DMS79 treated with DMSO at 0.1 percent for 48 hours (cell line): ENCODE data around the gene CFAP298.

Source experiments
- DNase-seq: peaks from one replicate; lab custom pipeline; 2025; lab: John Stamatoyannopoulos, UW

Gene CFAP298

DNA sequence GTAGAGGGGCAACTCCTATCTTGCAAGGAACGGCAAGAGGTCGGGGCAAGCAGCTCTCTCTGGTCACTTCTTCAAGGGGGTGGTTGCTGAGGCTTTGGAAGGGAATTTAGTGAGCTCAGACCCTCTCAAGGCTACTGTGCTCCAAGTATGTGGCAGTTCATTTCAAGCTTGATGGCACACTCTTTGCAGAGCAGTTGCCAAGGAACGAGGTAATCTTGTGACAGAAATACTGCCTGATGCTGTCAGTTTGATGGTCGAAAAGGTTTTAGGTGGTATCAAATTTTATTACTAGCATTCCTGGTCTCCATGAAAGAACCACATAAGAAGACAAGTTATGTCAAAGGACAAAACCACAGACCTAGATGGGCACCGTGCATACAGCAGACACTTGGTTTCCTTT, 13.1 kb downstream of the CFAP298 start:
- peak; percentile 78 for DNase-seq

DNA sequence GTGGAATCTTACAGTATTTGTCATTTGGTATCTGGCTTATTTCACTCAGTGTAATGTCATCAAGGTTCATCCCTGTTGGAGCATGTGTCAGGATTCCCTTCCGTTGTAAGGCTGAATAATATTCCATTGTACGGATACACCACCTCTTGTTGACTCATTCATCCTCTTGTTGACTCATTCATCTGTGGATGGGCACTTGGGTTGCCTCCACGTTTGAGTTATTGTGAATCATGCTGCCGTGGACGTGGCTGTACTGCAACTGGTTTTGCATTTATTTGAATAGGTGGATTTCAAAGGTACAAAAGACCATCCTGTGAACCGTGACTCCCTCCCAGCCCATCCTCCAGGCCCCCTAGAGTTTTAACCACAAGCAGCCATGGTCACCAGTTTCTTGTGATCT, 15.0 kb downstream of the CFAP298 start:
- no peak for DNase-seq

DNA sequence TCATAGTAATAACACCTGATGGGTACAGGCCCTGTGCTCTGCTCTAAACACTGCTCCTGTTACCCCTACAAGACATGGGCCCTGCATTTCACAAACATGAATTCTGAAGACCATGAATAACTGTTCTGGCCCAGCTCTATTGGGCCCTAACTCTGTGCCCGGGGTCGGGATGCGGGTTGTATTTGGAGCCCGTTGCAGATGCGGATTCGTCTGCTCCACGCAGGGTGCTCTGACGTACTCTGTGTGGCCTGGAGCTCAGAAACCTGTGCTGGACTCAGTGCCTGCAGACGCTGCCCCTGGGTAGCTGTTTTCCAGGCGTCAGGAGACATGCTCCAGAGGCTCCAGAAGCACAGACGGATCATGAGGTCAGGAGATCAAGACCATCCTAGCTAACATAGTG, 16.7 kb downstream of the CFAP298 start:
- no peak for DNase-seq

DNA sequence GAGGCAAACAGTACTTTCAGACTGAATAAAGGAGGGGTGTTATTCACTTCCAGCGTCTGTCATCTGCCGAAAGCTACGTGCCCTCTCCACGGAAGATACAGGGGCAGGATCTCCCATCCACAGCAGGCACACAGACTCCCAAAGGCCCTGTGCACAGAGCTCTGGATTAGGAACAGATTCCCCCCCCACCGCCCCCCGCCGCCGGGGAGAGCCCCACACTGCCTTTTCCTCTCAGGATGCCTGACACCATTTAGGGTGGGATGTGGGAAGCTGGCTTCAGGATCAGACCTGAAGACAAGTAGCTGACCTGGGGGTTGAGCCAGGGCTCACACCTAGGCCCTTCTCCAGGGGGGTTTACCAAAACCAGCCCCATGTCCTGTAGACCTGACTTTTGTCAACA, 18.5 kb downstream of the CFAP298 start:
- no peak for DNase-seq

DNA sequence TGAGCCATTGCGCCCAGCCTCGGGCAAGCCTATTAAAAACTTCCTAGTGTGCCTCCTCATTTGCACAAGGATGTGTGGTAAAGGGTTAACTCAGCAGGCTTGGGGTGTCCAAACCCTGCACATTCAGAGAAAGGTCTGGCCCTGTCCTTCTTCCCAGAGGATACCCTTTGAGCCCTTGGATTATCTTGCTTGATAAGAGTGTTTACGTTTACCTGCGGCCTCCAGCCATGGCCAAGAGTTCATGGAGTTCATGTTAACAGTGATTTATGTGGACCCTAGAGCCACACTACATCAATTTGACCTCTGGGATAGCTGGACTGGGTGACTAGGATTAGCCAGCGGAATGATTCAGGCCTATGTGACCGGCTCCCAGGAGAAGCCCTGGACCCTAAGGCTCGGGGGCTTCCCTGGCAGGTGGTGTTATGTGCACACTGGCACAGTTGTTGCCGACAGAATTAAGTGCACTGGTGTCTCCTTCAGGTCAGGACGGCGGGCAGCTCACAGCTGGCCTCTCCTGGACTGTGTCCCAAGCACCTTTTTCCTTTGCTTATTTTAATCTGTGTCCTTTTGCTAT, 19.2 kb downstream of the CFAP298 start:
- DNase-seq = no peak

DNA sequence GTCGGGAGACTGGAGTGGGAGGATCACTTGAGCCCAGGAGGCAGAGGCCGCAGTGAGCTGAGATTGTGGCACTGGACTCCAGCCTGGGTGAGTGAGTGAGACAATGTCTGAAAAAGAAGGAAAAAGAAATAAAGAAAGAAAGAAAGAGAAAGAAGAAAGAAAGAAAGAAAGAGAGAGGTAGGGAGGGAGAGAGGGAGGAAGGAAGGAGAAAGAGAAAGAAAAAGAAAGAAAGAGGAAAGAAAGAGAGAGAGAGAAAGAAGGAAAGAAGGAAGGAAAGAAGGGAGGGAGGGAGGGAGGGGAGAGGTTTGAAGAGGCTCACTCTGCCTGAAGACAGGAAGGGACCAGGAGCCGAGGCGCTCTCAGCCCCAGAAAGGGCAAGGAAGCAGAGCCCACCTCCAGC, 22.0 kb downstream of the CFAP298 start:
- no peak for DNase-seq

DNA sequence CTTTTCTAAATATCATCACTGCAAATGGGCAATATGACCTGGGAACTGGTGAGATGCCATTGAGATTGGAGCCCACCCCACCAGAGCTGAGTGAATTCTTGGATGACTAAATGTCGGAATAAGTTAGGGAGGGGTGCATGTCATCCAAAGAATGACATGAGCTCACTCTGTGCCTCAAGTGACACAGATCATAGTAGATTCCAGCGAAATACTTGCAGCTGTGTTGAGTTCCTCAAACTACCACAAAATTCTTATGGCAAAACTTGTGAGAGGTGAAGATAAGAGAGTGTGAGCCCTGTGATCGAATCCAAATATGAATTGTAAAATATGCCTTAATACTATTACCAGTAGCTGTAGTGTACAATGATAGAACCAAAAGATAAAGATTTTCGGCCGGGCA, 24.5 kb downstream of the CFAP298 start:
- DNase-seq = no peak

DNA sequence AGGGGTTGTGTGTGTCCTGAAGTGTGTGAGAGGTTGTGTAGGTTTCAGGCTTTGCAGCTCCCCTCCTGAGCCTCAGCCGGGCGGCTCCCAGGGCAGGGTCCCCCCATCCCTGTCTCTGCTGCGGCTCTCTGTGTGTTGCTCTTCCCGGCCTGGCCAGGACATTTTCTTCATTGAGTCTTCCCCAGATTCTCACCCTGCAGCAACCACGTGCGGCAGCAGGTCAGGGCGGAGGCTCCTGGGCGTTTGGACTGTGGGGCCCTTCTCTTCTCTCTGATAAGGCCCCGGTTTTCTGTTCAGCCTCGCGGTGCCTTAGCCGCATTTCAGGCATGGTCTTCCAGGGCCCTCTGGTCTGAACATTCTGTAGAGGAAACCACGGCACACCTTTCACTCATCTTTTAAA, 25.1 kb downstream of the CFAP298 start:
- no peak for DNase-seq

DNA sequence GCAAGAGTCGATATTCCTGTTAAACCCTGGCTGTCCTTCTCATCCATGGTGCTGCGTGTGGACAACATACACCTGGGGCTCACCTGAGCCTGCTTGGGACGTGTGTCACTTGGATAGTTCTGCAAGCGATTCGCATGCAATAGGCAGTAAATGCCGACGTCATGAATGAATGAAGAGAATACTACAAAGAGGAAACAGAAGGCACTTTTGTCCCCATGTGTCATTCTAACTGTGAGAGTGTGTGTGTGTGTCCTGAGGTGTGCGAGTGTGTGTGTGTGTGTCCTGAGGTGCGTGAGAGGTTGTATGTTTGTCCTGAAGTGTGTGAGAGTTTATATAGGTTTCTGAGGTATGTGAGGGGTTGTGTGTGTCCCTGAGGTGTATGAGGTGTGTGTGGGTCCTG, 26.2 kb downstream of the CFAP298 start:
- no peak for DNase-seq

DNA sequence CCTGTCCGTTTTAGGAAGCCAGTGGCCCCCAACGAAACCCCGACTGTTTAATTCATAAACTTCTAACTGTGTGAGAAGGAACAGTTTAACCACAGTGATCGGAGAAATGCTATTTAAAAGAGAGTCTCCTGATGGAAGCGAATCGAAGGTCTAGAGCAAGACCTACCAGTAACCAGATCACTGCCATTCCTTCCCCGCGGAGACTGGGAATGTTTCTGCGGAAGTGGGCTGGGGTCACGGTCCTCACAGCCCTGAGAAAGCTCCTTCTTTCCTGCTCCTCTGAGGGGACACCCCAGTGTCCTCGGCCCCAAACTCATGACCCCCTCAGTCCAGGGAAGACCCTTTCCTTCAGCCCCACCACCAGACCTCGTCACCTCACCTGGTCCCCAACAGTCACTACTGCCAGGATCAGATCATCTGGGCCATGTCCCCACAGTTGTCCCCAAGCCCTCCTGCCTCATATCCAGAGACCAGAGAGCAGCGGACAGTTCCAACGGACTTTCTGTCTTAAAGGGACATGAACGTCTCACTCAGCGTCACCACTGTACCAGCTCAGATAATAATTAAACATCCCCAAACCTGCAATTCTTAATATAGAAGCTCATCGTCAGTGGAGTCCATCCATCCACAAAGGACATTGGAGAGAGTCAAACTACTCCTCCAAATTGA, 27.0 kb downstream of the CFAP298 start, which contains the start of gene TCP10L:
Gene TCP10L (minus strand): TSS at position 482 of the 669 bp plus-strand sequence. CDS start 1,219 bp downstream, outside the sequence.
- no peak for DNase-seq

DNA sequence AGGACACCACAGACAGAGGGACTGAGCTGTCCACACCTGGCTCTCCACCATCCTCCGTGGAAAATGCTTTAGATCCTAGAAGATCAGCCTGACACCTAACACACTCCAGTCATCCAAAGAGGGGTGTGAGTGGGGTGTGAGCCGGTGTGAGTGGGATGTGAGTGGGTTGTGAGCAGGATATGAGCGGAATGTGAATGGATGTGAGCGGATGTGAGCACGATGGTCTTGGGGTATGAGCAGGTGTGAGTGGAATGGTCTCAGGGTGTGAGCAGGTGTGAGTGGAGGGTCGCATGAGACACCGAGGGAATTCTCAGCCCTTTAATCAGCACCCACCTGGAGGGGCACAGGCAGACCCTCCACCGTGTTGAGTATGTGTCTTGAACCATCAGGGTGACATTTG, 27.7 kb downstream of the CFAP298 start:
- DNase-seq = no peak

DNA sequence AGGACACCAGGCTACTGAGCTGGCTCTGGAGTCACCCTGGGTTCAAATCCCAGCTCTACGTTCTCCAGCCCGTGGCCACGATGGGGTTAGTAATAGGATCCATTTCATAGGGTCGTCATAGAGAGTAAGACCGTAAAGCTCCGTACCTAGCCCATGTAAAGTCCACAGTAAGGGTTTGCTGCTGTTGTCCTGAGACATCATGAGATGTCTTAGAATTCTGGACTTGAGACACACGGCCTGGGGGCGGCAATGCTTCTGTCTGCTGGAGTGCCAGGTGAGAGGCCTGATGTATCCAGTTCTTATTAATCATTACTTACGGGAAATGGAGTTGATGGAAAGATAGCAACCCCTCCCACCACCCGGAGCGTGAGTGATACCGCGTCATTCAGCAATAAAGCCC, 30.4 kb downstream of the CFAP298 start:
- no peak for DNase-seq

DNA sequence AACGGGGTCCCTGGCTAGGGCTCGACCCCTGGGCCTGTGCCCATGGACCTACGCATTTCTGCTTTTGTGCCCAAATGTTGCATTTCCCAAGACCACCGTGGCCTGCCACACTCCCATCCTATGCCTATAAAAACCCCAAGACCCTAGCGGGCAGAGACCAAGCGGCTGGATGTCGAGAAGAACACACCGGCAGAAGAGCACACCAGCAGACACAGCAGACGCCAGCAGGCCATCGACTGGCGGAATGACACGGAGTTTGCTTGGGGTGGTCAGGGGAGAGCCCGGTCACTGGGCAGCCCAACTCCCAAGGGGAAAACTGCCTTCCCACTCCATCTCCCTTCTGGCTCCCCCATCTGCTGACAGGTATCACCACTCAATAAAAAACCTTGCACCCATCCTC, 31.2 kb downstream of the CFAP298 start:
- no peak for DNase-seq

DNA sequence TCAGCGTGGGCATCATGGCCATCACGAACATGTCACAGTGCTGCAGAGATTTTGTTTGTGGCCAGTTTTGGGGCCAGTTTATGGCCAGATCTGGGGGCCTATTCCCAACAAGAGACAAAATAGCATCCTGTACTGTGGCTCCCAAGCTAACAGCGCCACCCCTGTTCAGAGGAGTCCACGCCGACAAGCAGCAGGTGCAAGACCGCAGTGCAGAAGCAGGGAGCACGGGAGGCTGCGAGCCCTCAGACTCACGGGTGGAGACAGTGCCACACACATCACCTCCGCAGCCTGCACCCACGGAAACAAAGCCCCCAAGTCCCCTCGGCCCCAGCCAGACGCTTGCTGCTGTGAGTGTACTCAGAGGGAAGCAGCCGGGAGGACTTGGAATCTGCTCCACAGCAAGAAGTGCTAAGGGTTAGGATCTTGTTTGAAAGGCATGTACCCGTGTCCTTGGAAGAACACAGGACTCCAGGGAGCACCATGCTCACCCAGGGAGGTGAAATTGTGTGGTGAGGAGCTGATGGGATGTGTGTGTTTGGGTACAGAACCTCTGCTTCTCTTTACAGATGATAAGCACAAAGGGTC, 34.0 kb downstream of the CFAP298 start:
- no peak for DNase-seq

DNA sequence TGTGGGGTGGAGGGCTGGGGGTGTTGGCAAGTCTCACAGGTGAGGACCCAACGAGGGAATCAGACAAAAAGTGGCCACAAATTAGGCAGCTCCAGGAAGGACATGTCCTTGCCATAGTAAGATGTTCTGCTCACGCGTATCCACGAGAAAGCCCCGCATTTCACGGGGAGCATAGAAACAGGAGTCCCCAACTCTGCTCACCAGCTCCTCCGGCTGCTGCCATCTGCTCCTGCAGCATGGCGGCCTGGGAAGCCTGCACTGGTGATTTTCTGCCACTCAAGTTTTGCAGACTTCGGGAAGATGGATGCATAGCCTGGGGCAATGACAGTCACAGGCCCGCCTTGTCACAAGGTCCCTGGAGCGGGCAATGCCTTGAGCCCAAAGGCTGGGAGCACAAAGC, 36.2 kb downstream of the CFAP298 start:
- no peak for DNase-seq

DNA sequence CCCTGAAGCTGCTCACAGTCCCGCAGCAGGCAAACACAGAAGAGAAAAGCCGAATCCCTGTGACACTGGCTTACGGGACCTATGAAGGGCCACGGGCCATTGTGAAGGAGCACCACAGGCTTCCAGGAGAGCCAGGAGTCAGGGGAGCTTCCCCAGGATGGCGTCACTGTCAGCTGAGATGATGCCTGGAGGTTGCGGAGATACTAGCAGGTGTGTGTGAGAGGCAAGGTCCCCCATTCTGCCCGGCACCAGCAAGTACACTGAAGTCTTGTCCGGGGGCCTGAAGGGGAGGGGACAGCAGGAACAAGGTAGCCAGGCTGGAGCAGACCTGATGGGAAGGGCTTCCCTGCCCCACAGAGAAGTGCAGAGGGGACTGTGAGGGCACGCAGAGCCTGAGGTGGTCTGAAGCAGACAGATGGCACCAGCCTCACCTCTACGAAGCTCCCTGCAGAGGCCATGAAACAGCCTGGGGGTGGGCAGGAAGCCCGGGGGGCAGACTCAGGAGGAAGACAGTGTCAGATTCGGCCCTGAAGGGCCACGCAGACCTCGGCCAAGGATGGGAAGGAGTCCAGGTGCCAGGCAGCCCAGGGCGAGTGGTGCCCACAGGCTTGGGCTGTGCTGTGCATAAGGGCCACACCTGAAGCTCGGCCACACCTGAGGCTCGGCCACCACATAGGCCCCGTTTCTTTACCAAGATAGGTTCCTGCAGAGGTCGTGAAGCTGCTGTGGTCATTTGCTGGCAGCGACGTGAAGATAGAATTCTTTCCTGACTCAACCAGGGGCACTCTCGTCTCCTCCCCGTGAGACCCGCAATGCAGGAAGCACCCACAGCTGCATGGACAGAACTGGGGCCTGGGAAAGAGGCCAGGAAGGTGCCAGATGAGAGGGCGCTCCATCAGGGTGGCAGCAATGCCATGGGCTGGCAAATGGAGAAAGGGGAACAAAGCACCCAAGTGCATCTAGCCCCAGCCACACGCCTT, 36.9 kb downstream of the CFAP298 start:
- DNase-seq = no peak

DNA sequence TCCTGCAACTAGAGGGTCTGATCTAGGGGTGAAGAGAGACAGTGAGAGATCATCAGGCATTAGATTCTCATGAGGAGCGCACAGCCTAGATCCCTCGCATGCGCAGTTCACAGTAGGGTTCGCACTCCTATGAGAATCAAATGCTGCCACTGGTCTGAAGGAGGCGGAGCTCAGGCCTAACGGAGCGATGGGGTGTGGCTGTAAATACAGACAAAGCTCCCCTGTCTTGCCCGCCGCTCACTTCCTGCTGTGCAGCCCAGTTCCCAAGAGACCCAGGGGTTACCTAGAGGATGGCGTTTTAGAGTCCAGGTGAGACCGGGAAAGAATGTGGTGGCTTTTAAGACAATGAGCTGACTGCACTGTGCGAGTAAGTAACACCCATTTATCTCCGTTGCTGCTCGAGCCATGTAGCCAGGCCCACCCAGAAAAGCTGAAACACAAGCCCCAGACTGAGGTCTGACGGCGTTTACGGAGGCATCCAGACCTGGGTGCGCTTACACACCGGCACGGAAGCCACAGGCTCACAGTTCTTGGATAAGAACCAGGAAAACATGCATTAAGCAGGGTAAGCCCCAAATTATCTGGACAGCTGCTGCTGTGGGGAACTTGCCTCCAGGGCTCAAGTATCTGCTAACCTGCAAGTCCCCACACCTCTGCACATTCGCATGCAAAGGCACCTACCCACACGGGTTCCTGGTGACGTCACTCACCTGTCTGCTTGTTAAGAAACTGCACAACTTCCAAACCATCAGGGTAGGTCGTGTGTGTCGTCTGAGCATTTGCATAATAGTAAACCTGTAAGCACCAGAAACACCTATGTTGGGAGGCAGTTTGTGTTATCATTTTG, 39.4 kb downstream of the CFAP298 start:
- DNase-seq = peak; percentile 68

DNA sequence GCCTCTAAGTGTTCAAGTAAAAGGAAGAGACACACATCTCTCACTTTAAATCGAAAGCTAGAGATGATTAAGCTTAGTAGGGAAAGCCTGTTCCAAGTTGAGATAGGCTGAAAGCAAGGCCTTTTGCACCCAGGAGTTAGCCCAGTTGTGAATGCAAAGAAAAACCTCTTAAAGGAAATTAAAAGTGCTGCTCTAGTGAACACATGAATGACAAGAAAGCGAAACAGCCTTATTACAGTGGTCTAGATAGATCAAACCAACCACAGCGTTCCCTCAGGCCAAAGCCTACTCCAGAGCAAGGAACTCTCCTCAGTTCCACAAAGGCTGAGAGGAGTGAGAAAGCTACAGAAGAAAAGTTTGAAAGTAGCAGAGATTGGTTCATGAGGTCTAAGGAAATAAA, 41.7 kb downstream of the CFAP298 start:
- no peak for DNase-seq

DNA sequence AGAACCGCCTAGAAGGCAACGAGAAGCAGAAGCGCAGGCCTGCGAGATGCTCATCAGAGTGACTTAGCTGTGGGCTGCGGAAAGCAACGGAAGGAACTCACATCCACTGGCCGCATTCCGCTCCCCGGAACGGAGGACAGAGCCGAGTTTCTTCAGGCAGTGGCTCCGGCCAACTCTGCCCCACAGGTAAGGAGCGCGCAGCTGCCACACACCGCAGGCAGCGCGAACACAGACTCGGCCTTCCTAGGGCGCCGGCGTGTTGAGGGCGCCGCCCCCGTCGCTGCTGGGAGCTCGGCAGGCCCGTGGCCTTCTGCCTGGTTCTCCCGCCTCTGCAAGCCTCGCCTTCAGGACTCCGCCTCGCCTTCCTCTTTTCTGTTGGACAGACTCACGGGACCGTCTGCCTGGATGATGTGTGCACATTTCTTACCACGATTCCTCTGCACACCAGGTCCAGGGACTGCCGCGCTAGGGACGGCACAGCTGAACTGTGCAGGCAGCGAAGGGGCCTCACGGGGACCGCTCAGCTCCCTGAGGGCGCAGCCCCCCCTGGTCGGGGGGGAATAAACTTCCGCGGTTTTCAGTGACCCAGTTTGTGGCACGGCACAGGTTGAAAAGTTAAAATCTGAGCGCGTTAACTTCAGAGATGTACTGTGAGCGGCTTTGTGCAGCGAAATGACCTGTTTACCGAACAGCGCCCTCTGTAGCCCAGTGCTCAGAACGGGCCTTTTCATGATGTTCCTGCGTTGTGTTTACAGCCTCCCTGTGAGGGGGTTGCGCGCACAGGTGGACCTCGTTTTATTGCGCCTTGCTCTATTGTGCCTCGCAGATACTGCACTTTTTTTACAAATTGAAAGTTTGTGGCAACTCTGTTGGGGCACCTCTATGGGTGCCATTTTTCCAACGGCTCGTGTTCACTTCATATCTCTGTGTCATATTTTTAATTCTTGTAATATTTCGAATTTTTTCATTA, 42.6 kb downstream of the CFAP298 start:
- peak; percentile 76 for DNase-seq

DNA sequence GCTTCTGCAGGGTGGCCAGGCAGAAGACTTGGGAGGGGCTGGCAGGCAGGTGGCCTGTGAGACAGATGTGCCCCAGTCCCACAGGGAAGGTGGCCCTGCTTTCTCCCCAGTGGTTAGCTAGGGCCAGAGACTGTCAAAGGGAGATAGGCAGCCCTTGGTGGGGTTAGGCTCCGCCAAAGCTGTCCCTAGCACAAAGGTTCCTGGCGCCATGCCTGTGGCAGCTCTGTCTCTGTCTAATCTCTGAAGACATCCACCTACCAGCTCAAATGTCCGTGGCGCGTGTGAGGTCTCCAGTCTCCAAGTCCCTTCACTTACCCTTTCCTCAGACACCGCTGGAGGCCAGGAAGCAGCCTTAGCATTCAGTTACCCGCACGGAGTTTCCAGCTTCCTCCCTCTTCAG, 44.6 kb downstream of the CFAP298 start:
- no peak for DNase-seq
